Mammary epithelial cell (primary cell): ENCODE results near the gene GSX1.

Source experiments
- CTCF ChIP-seq, 2 donors: IDR thresholded peaks in 1 of 2; conservative IDR thresholded peaks in 1 of 2; 2 replicates each; pipeline ENCODE4 v1.5.1; 2011 to 2012; ENCODE audit warnings: inconsistent platforms in 2 of 2, low read length in 2 of 2, mild to moderate bottlenecking in 2 of 2, control low read depth in 1 of 2, low read depth in 1 of 2; ENCODE audit not compliant: insufficient read depth in 1 of 2; ENCODE audit errors: extremely low read depth in 1 of 2
- EZH2 ChIP-seq: IDR thresholded peaks from 2 replicates; pipeline ENCODE4 v1.6.1; 2012; ENCODE audit warnings: low read length, inconsistent platforms, borderline replicate concordance

GRCh38 chr13:27793507-27794367 is 1.5 kb downstream of the GSX1 start:
- TF ChIP-seq CTCF (conservative IDR thresholded peaks at IDR 0.05 in 1 of 2, IDR thresholded peaks at IDR 0.05 in 1 of 2; ENCODE audit: extremely low read depth in 1 of 2, insufficient read depth in 1 of 2, low read depth in 1 of 2, low read length in 2 of 2) (no peak), EZH2 (peak; percentile 98)
